Measurements from ENCODE around the gene TBR1. TPM values are rescaled to one million over a fixed set of nuclear protein-coding genes. Genes with fewer than 3 reads are reported as not detected.

Gene TBR1
- total RNA-seq, 4 donors from 2014 or later: not detected

- no peak overlapping the region for H3K4me3 ChIP-seq
- 55 to 64% methylated on average over 2 of the region's 2 CpGs for WGBS, 2 donors
- no peak overlapping the region for H3K27ac ChIP-seq
- DNase-seq (ENCODE audit: low spot score in 2 of 2): no peak
- H3K36me3 ChIP-seq: no peaks in the 10 kb centered on the region
- TF ChIP-seq POLR2A (IDR thresholded peaks at IDR 0.05) (no peak), EP300 (IDR thresholded peaks at IDR 0.05) (no peak)
- TF ChIP-seq, protein P1, sequence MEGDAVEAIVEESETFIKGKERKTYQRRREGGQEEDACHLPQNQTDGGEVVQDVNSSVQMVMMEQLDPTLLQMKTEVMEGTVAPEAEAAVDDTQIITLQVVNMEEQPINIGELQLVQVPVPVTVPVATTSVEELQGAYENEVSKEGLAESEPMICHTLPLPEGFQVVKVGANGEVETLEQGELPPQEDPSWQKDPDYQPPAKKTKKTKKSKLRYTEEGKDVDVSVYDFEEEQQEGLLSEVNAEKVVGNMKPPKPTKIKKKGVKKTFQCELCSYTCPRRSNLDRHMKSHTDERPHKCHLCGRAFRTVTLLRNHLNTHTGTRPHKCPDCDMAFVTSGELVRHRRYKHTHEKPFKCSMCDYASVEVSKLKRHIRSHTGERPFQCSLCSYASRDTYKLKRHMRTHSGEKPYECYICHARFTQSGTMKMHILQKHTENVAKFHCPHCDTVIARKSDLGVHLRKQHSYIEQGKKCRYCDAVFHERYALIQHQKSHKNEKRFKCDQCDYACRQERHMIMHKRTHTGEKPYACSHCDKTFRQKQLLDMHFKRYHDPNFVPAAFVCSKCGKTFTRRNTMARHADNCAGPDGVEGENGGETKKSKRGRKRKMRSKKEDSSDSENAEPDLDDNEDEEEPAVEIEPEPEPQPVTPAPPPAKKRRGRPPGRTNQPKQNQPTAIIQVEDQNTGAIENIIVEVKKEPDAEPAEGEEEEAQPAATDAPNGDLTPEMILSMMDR (IDR thresholded peaks at IDR 0.05): no peak
- H3K4me1 ChIP-seq: peaks cover 0 to 40% (median 16%) of the 10 kb centered on the region in 4 donors
- H3K27me3 ChIP-seq: peaks cover 21 to 99% of the 10 kb centered on the region in 2 donors
- no peaks in the 10 kb centered on the region for H3K9me3 ChIP-seq
These were observed 5.6 kb downstream of the TBR1 start for GRCh38 chr2:161421686-161422085.

DNA sequence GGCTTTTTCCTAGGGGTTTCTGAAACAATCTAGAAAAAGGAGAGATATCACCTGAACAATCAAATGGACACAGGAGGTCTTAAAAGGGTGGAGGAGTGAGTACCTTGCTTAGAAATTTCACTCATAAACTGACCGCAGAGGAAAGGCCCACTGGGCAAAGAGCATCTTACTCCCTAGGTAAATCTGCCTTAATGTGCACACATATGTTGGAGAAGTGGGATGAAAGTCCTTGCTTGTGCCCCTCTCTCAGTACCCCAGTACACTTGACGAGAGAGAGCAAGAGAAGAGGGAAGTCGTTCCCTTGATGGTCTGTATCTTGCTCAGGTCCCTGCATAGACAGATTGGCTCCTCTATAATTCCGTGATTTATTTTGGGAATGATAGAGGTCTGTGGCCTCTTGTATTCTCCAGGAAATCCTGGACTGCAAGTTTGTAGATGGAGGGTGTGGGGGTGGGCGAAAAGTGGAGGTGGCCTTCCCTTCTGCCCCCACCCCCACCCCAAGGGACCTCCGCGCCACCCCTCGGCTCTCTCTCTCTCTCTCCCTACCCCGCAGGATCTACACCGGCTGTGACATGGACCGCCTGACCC is 6.8 kb downstream of the TBR1 start:
- DNase-seq (ENCODE audit: low spot score in 2 of 2): no peak
- Histone ChIP-seq H3K27ac (no peak overlapping the region), H3K27me3 (peaks cover 21 to 98% of the 10 kb centered on the region in 2 donors), H3K4me1 (peaks cover 0 to 40% (median 7%) of the 10 kb centered on the region in 4 donors), H3K36me3 (no peaks in the 10 kb centered on the region), H3K9me3 (no peaks in the 10 kb centered on the region), H3K4me3 (peak overlapping the region in 1 of 4 donors; percentile 32)
- 36 to 52% methylated on average over 11 of the region's 11 CpGs for WGBS, 2 donors
- TF ChIP-seq, protein P1 (IDR thresholded peaks at IDR 0.05): no peak
- TF ChIP-seq EP300 (IDR thresholded peaks at IDR 0.05) (no peak), POLR2A (IDR thresholded peaks at IDR 0.05) (no peak)

DNA sequence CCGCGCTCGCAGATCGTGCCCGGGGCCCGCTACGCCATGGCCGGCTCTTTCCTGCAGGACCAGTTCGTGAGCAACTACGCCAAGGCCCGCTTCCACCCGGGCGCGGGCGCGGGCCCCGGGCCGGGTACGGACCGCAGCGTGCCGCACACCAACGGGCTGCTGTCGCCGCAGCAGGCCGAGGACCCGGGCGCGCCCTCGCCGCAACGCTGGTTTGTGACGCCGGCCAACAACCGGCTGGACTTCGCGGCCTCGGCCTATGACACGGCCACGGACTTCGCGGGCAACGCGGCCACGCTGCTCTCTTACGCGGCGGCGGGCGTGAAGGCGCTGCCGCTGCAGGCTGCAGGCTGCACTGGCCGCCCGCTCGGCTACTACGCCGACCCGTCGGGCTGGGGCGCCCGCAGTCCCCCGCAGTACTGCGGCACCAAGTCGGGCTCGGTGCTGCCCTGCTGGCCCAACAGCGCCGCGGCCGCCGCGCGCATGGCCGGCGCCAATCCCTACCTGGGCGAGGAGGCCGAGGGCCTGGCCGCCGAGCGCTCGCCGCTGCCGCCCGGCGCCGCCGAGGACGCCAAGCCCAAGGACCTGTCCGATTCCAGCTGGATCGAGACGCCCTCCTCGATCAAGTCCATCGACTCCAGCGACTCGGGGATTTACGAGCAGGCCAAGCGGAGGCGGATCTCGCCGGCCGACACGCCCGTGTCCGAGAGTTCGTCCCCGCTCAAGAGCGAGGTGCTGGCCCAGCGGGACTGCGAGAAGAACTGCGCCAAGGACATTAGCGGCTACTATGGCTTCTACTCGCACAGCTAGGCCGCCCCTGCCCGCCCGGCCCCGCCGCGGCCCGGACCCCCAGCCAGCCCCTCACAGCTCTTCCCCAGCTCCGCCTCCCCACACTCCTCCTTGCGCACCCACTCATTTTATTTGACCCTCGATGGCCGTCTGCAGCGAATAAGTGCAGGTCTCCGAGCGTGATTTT is 7.6 kb downstream of the TBR1 start:
- peaks cover 0 to 33% (median 5%) of the 10 kb centered on the region in 4 donors for H3K4me1 ChIP-seq

GRCh38 chr2:161424394-161424769 is 8.3 kb downstream of the TBR1 start:
- Histone ChIP-seq H3K36me3 (no peaks in the 10 kb centered on the region), H3K27ac (no peak overlapping the region), H3K27me3 (peaks cover 18 to 98% of the 10 kb centered on the region in 2 donors), H3K4me1 (peaks cover 0 to 28% (median 4%) of the 10 kb centered on the region in 4 donors), H3K9me3 (no peaks in the 10 kb centered on the region), H3K4me3 (no peak overlapping the region)
- 16 to 17% methylated on average over 9 of the region's 9 CpGs for WGBS, 2 donors
- no peak for DNase-seq (ENCODE audit: low spot score in 2 of 2)
- TF ChIP-seq, protein P1 (IDR thresholded peaks at IDR 0.05): no peak
- TF ChIP-seq EP300 (IDR thresholded peaks at IDR 0.05): no peak
- TF ChIP-seq POLR2A (IDR thresholded peaks at IDR 0.05): no peak

More for the DNA sequence above, 7.6 kb downstream of the TBR1 start:
- Histone ChIP-seq H3K36me3 (no peaks in the 10 kb centered on the region), H3K9me3 (no peaks in the 10 kb centered on the region), H3K4me3 (peak overlapping the region in 2 of 4 donors; percentile 19 to 32), H3K27ac (no peak overlapping the region), H3K27me3 (peaks cover 21 to 98% of the 10 kb centered on the region in 2 donors)
- no peak for DNase-seq (ENCODE audit: low spot score in 2 of 2)
- 5 to 10% methylated on average over 14 to 51 of the region's 125 CpGs for WGBS, 2 donors
- TF ChIP-seq, protein P1 (IDR thresholded peaks at IDR 0.05): no peak
- TF ChIP-seq POLR2A (IDR thresholded peaks at IDR 0.05): no peak
- TF ChIP-seq EP300 (IDR thresholded peaks at IDR 0.05): no peak
